Breast epithelium (tissue), 3 donors: ENCODE measurements around the gene TMEM108.

Experiments used
- POLR2A ChIP-seq: fragments of 450-650 bp; IDR thresholded peaks from one replicate; pipeline ENCODE4 v1.6.1; 2016; ENCODE audit warnings: antibody characterized with exemption, mild to moderate bottlenecking, moderate library complexity
- TF ChIP-seq, protein P1 (sequence below), 3 donors: fragments of 450-650 bp; IDR thresholded peaks; one replicate each; pipeline ENCODE4 v1.5.1; 2016 to 2017; ENCODE audit warnings: antibody characterized with exemption in 3 of 3, mild to moderate bottlenecking in 3 of 3, moderate library complexity in 3 of 3

DNA sequence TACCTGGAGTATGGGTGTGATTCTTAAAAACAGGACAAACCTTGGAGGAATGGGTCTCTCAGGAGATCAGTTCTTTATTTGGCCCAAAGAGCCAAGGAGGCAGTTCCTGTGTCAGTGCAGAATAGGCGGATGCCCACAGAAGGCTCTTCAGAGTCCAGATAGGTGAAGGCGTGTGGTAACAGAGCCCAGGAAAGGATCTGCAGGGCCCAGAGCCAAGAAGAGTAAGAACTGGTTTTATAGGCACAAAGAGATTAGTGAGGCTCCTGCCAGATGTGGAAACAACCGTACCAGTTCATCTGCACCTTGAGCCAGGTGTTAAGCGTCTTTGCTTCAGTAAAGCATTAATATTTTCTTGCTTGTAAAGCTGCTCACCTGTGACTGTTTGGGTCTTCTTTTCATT lies 221.6 kb downstream of the TMEM108 start:
- TF ChIP-seq, protein P1, sequence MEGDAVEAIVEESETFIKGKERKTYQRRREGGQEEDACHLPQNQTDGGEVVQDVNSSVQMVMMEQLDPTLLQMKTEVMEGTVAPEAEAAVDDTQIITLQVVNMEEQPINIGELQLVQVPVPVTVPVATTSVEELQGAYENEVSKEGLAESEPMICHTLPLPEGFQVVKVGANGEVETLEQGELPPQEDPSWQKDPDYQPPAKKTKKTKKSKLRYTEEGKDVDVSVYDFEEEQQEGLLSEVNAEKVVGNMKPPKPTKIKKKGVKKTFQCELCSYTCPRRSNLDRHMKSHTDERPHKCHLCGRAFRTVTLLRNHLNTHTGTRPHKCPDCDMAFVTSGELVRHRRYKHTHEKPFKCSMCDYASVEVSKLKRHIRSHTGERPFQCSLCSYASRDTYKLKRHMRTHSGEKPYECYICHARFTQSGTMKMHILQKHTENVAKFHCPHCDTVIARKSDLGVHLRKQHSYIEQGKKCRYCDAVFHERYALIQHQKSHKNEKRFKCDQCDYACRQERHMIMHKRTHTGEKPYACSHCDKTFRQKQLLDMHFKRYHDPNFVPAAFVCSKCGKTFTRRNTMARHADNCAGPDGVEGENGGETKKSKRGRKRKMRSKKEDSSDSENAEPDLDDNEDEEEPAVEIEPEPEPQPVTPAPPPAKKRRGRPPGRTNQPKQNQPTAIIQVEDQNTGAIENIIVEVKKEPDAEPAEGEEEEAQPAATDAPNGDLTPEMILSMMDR (IDR thresholded peaks at IDR 0.05) = no peak
- TF ChIP-seq POLR2A = no peak
